SK-N-SH treated with all-trans-retinoic acid at 6 μM for 48 hours (cell line): ENCODE data around the gene CEP57L1.

Experiments
- BACH2 ChIP-seq: fragments of 250-450 bp; sonication (Bioruptor Pico); IDR thresholded peaks from 2 replicates; pipeline ENCODE4 v1.9.0; 2021; ENCODE audit warnings: mild to moderate bottlenecking, borderline replicate concordance
- ISL1 ChIP-seq: fragments of 250-450 bp; sonication (Bioruptor Pico); IDR thresholded peaks from 2 replicates; pipeline ENCODE4 v2.1.2; 2022; ENCODE audit warnings: mild to moderate bottlenecking, moderate library complexity
- RARB ChIP-seq: fragments of 250-450 bp; sonication (Bioruptor Pico); IDR thresholded peaks from 2 replicates; pipeline ENCODE4 v1.8.0; 2021; ENCODE audit warnings: mild to moderate bottlenecking, moderate library complexity
- ZNF8 ChIP-seq: fragments of 450-650 bp; formaldehyde crosslinking; IDR thresholded peaks from 2 replicates; pipeline ENCODE4 v1.5.0; 2020; ENCODE audit warnings: mild to moderate bottlenecking, moderate library complexity

- no peak for TF ChIP-seq BACH2 (CRISPR knock-in tag)
- no peak for TF ChIP-seq ZNF8 (CRISPR knock-in tag)
- no peak for TF ChIP-seq ISL1 (CRISPR knock-in tag)
- no peak for TF ChIP-seq RARB (CRISPR knock-in tag)
Observed at GRCh38 chr6:109164331-109164730, 69.0 kb downstream of the CEP57L1 start.
